Fibroblast of peridontal ligament (primary cell): ENCODE data around the gene BEND4.

Source experiments
- DNase-seq: peaks from one replicate; pipeline ENCODE4 v3.0.0-alpha.2; 2010; ENCODE audit errors: extremely low read depth

The BEND4 gene

DNA sequence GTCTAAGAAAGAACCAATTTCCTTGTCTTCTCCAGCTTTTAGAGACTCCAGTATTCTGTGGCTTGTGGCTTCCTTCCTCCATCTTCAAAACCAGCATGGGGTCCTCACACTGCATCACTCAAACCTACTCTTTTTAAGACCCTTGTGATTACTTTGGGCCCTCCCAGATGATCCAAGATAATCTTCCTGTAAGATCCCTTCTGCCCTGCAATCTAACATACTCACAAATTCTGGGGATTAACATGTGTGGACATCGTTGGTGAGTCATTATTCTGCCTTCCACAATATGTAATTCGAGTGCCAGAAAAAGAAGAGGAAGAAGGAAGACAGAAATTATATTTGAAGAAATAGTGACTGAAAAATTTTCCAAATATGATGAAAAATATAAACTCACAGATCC lies 47.9 kb downstream of the BEND4 start:
- DNase-seq: peak; percentile 56

DNA sequence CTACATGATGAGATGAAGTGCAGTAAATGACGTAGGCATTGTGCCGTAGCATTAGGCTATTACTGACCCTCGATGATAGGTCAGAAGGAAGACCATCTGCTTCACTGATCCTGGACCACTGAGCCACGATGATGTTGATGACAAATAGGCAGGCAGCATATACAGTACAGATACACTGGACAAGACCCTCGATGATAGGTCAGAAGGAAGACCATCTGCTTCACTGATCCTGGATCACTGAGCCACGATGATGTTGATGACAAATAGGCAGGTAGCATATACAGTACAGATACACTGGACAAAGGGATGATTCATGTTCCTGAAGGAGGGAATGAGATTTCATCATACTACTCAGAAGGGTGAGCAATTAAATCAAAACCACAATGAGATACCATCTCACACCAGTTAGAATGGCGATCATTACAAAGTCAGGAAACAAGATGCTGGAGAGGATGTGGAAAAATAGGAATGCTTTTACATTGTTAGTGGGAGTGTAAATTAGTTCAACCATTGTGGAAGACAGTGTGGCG lies 50.9 kb downstream of the BEND4 start:
- no peak for DNase-seq

DNA sequence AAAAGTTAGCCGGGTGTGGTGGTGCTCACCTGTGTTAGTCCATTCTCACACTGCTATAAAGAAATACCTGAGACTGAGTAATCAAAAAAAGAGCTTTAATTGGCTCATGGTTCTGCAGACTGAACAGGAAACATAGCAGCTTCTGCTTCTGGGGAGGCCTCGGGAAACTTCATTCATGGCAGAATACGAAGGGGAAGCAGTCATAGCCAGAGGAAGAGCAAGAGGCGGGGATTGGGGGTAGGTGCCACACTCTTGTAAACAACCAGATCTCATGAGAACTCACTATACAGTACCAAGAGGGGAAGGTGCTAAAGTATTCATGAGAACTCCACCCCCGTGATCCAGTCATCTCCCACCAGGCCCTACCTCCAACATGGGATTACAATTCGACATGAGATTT lies 64.1 kb downstream of the BEND4 start:
- no peak for DNase-seq

DNA sequence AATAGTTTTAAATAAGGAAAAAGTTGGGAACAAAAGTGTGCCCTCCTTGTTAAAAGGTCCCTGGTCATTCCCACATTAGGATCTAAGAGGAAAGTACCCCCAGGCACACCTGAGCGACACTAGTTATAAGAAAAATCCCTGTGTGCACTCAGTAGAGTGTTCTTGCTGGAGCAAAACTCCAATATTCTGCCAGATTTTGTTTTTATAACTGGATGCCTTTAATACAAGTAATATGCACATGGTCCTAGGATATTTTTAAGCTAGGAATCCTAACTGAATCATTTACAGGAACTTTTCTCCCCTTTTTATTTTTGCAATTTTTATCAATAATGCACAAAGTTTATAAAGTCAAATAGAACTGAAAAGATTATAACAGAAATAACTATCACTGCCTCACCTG lies 68.6 kb downstream of the BEND4 start:
- DNase-seq: peak; percentile 60

GRCh38 chr4:42080306-42080705 lies 72.1 kb downstream of the BEND4 start:
- no peak for DNase-seq

DNA sequence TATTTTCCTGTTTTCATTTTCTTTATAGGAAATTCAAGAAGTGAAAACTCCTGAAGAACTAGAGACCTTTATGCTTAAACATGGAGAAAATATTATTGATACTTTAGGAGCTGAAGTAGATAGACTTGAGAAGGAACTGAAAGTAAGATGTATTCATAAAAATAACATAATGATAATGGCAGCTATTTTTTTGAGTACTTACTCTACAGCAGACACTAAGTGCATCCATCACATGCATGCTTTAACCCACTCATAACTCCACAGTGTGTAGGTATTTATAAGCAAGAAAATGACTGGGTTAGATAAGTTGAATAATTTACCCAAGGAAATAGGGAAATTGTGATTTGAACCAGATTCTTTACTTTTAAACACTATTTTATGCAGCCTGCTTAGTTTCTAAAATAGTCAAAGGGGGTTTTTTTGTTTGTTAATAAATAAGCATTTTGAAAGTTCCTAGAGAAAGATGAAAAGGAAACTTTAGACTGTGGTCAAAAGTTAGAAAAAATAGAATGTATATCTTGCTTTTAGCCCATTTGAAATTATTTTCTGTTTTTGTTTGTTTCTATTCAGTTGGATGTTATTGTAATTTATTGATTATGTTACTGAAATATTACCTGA lies 74.2 kb downstream of the BEND4 start:
- no peak for DNase-seq

- no peak for DNase-seq
Measured at GRCh38 chr4:42074294-42074693, 78.2 kb downstream of the BEND4 start.

GRCh38 chr4:42070463-42070862 lies 82.0 kb downstream of the BEND4 start:
- DNase-seq: no peak

- DNase-seq: no peak
Measured at GRCh38 chr4:42067264-42067663, 85.2 kb downstream of the BEND4 start.

DNA sequence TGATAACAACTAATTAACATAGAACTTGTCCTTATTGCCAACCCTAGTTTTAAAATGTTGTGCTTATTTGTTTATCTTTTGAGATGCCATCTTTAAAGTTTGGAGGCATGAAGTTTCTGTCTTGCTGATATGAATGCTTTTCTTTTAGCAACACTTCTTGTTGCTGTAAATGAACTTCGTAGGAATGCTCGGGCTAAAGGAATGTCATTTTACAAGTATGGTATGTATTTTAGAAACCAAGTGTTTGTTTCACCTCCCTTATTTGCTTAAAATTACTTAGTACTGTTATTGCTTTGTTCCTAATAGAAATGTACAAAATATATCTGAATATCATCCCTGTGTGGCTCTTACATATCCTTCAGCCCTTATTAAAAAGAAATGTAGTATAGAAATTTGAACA lies 86.1 kb downstream of the BEND4 start:
- DNase-seq: no peak
